ENCODE data around the gene ZFX. TPM values are rescaled to one million over a fixed set of nuclear protein-coding genes. Genes with fewer than 3 reads are reported as not detected.

The ZFX gene
- total RNA-seq, 1 donor = 30.2 TPM

DNA sequence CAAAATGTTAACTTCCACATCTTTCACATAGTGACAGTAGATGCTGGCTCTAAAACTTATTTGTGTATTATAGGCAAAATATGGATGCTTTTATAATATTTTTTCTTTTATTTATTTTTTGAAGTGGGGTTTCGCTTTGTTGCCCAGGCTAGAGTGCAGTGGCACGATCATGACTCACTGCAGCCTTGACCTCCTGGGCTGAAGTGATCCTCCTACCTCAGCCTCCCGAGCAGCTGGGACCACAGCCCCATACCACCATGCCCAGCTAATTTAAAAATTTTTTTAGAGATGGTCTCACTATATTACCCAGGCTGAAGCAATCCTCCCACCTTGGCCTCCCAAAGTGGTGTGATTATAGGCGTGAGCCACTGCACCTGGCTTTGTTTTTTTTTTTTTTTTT, 48.6 kb downstream of the ZFX start:
- no peak for DNase-seq (ENCODE audit: low read depth in 2 of 3, low spot score in 2 of 3)

DNA sequence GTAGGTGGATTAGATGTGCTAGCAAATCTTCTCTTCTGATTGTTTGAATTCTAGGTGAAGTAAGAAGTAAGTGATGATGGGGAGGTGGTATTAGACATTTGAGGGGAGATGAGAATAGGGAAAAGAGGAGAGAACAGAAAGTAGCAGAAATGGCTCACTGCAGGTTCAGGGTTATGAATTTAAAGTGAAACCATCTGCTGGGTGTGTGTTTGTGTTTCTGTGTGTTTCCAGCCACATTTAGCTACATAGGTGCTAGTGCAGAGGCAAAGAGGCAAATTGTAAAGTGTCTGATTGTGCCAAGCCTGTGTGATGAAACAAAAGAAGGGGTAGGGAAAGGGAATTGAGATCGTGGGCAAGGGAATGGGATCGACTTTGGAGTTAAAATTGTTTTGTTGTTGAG, 50.6 kb downstream of the ZFX start:
- no peak for DNase-seq (ENCODE audit: low read depth in 2 of 3, low spot score in 2 of 3)

DNA sequence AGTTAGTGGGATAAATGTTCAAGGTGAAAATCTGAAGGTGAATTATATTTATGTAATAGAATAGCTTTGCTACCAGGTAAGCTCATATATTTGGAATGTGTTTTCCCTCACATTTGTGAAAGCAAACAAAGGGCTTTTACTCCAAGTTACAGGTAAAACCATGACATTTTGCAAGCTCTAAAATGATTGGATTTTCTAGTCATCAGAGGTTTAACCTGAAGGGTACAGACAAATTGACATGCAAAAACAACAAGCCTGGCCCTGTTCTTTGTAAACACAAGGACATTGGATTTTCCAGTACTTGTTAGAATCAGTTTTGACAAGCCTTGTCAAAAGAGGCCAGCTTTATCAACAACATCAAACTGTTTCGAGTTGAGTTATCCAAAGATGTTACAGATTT, 51.7 kb downstream of the ZFX start:
- no peak for DNase-seq (ENCODE audit: low read depth in 2 of 3, low spot score in 2 of 3)

DNA sequence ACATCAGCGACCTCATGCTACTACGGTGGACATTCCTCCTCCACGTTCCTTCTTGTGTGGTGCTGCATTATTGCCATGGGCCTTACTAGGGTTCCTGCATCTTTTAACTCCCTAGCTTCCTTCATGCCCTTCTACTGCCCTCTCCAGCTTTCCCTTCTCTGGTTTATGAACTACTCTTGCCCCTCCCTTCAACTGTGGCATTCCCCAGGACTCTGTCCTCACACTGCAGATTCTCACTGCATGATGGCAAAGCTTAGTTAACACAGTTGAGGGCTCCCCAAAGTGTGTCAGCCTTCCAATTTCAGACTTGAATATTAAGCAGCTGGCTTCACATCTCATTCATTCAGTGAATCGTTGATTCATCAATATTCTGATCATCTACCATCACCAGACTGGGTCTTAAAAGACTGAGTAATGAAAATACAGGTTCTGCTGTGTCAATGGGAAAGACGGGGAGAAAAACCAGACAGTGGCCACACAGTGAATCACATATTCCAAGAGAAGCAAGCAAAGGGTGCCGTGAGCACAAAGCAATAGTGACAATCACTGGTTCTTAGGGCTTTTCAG, 53.0 kb downstream of the ZFX start:
- no peak for DNase-seq (ENCODE audit: low read depth in 2 of 3, low spot score in 2 of 3)

DNA sequence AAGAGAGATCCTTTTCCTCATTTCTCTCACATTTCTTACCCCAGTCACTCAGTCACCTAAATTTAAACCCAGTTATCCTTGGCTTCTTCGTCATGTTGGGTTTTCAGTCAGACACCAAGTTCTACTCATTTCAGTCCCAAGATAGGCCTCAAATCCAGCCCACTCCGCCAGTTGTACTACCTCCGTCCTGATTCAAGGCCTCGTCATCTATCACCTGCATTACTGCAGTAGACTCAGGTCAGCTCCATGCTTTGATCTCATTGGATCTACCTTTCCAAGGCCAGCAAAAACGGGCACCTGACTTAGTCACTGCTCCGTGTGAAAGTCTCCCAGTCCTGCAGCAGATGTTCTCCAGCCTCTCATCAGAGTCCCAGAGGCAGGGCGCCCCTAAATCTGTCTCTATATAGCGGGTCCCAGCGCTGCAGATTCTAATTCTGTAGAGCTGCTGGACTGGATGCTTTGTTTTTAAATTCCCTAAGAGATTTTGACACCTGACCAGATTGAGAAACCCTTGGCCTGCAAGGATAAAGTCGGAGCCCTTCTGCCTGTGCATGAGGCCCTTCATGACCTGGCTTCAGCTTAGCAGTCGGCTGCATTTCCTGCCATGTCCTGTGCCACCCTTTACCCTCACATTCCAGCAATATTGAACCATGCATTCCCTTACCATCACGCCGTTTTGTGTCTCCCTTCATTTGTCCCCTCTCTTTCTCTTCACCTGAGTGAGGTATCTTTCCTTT, 53.7 kb downstream of the ZFX start:
- no peak for DNase-seq (ENCODE audit: low read depth in 2 of 3, low spot score in 2 of 3)

DNA sequence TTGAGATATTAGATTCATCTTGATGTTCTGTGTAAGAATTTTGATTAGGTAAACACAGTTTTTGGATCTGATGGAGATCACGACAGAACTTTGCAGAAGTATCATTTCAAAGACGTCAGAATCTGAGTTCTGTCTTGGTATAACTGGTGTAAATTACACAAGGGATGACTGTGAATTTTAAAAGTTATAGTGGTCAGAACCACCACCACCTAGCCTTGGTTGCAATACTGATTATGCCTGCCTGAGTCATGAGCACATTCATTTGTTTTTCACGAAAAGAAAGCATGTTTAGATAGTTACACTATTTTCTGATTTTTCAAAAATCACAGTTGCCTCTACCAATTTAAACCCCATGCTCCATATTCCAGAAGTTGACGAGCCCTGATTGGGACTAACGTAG, 54.8 kb downstream of the ZFX start:
- no peak for DNase-seq (ENCODE audit: low read depth in 2 of 3, low spot score in 2 of 3)

DNA sequence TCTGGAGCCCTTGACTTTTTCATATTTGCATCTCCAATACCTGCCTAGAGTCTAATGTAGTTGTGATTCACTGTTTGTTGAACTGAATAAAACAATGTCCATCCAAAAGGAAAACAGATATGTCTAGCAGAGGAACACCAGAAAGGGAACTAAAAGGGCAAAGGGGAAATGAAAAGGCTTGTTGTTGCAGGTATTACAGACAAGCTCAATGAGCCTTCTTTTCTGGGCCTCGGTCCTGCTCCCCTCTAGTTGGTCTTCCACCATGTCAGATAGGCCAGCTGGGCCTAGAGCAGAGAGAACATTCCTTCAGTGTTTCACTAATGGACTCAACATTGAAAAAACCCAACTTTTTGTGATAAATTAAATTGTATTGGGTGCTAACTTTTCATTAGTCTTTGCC, 55.4 kb downstream of the ZFX start:
- DNase-seq (ENCODE audit: low read depth in 2 of 3, low spot score in 2 of 3) = no peak

DNA sequence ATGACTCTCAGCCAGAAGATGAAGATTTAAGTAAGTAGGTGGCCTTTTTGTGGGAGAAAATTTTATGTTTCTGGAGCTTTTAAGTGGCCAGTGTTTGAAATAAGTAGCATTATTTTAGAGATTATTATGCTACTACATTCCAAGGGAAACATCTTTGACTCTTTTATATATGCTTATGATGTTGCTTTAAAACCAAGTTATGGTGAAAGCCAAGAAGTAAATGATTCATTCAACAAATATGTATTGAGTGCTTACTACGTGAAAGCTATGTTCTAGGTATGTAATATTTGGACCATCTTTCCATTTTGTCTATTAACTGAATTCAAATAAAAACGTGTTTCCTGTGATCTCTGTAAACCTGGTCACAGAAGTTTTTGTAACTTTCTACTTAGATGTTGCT, 58.3 kb downstream of the ZFX start:
- DNase-seq (ENCODE audit: low read depth in 2 of 3, low spot score in 2 of 3) = no peak

DNA sequence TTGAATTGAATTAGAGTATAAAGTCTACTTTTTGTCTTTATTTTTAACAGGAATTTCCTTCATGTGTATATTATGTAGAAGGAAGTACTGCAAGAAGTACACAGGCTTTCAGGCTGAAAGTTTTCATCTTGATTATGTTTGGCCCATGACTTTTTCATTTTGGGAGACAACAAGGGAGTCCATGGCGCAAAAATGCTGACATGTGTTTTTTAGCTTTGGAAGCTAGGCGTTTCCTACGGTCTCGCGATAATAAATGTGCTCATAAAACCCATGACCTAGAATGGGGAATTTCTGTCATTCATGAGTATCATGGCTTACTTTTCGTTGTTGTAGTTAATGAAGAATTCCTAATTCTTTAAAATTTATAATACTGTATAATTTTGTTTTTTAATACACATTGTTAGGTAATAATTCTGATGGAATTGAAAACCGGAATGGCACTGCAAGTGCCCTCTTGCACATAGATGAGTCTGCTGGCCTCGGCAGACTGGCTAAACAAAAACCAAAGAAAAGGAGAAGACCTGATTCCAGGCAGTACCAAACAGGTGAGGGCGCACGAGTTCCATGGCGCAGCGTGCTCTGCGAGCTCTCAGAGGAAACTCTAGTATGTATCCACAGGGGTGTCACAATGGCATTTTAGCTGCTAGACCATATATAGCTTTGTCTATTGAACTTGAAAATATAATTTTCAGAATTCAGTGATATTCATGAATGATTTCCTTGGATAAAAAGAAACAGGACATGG, 59.1 kb downstream of the ZFX start:
- no peak for DNase-seq (ENCODE audit: low read depth in 2 of 3, low spot score in 2 of 3)

DNA sequence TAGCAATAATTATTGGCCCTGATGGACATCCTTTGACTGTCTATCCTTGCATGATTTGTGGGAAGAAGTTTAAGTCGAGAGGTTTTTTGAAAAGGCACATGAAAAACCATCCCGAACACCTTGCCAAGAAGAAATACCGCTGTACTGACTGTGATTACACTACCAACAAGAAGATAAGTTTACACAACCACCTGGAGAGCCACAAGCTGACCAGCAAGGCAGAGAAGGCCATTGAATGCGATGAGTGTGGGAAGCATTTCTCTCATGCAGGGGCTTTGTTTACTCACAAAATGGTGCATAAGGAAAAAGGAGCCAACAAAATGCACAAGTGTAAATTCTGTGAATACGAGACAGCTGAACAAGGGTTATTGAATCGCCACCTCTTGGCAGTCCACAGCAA, 60.7 kb downstream of the ZFX start:
- DNase-seq (ENCODE audit: low read depth in 2 of 3, low spot score in 2 of 3) = no peak

DNA sequence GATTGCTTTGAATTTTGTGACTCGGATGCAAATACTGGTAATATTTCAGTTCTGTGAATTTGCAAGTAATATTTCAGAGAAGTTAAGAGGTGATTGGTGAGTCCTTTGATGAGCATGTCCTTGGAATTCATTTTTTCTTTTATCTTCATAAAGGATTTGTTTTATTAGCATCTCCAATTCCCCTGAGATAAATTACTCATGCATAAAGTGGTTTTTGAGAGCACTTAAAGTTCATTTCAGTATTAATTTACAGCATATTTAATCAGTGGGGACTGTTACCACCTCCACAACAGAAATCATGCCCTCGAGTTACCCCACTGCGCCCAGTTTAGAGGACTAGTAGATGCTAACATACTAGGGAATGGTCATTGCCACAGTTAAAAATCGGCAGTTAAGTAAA, 65.0 kb downstream of the ZFX start:
- DNase-seq (ENCODE audit: low read depth in 2 of 3, low spot score in 2 of 3) = no peak

DNA sequence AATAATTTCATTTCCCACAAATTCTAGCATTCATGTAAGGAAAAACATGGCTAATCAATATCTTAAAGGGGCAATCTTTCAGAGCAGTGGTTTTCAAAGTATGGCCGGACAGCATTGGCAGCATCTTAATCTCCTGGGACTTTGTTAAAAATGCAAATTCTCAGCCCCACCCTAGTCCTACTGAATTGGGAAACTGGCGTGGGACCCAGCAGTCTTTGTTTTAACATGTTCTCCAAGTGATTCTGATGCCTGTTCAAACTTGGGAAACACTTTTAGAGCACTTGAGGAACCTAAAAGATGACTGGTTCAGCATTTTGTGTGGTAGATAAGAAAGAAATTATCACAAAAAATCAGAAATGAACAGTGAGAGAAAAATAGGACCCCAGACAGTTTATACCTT, 65.7 kb downstream of the ZFX start:
- no peak for DNase-seq (ENCODE audit: low read depth in 2 of 3, low spot score in 2 of 3)

DNA sequence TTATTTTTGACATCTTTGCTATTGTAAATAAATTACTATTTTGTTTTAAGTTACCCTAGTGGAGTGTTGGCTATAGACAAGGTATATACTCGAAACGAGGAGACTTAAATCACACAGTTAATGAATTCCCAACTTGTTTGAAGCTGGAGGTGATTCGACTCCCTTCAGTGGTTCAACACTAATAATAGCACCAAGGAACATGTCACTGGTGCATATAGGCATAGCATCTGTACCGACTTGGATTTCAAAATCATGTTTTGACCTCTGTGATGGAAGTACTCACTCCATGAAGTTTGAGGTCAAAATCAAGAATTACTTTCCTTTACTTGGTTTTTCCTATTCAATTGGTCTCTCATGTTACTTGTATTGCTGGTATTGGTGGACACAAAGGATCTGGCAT, 66.5 kb downstream of the ZFX start:
- no peak for DNase-seq (ENCODE audit: low read depth in 2 of 3, low spot score in 2 of 3)

DNA sequence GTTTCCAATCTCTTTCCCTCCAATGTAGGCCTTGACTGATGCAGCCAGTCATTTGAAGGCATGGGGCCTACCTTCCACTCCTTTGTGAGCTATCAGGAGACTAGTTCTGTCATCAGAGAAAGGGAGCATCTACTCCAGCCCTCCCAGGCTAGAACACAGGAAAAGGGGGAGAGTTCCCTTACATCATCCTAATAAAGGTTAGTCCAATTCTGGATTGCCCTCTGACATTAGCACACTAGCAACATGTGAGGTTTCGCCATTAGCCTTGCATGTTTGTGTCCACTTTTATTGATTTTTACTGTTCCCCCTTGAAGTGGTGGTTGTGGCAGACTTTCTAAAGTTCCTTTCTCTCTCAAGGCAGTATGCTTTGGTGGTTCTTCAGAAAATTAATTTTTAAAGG, 67.3 kb downstream of the ZFX start:
- DNase-seq (ENCODE audit: low read depth in 2 of 3, low spot score in 2 of 3) = no peak

DNA sequence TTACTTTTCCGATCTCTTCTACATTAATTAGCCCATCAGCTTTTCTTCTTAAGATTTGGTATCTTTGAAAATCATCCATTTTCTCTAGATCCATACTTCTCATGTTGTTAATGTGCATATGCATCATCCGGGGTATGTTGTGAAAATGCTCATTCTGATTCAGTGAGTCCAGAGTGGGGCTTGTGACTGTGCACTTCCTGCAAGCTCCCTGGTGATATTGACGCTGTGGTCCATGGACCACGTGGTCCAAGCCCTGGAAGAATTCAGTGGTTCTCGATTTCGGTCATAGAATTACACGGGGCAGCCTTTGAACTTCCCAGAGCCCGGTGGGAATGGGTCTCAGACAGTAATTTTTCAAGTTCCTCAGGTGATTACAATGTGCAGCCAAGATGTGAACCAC, 69.8 kb downstream of the ZFX start:
- DNase-seq (ENCODE audit: low read depth in 2 of 3, low spot score in 2 of 3) = no peak

DNA sequence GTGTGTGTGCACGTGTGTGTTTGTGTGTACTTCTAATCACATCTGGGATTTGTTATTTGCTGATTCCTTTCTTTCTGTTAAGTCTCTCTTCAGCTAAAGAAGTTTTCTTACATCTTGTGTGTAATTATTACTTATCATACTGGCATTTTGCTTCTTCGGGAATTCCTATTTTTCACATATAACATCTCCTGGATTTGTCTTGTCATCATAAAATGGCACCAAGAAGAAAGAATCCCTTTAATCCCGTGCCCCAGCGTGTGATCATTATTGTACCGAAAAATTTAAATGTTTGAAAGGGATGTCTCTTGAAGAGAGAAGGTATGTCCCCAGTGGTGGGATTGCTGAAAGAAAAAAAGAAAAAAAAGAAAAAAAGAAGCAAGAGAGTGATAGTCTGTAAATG, 72.3 kb downstream of the ZFX start:
- DNase-seq (ENCODE audit: low read depth in 2 of 3, low spot score in 2 of 3) = no peak

DNA sequence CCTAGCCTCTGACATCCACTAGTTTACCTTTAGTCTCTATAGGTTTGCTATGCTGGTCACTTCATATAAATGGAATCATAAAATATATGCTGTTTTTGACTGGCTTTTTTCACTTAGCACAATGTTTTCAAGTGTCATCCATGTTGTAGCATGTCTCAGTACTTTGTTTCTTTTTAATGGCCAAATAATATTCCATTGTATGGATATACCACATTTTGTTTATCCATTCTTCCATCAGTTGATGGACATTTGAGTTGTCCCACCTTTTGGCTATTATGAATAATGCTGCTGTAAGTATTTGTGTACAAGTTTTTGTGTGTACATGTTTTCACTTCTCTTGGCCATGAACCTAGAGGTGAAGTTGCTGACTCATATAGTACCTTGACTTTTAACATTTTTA, 75.7 kb downstream of the ZFX start:
- no peak for DNase-seq (ENCODE audit: low read depth in 2 of 3, low spot score in 2 of 3)

DNA sequence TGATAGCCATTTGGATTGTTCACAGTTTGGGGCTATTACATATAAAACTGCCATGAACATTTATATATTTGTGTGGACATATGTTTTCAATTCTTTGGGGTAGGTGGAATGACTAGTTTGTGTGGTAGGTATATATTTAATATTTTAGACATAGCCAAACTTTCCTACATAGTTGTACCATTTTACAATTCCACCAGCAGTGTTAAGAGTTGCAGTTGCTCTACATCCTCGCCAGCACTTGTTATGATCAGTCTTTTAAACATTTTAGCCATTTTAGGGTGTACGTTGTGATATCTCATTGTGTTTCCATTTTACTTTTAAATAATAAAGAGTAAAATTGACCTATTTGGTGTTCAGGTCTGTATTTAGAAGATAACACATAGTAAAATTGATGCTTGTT, 76.6 kb downstream of the ZFX start:
- DNase-seq (ENCODE audit: low read depth in 2 of 3, low spot score in 2 of 3) = no peak

DNA sequence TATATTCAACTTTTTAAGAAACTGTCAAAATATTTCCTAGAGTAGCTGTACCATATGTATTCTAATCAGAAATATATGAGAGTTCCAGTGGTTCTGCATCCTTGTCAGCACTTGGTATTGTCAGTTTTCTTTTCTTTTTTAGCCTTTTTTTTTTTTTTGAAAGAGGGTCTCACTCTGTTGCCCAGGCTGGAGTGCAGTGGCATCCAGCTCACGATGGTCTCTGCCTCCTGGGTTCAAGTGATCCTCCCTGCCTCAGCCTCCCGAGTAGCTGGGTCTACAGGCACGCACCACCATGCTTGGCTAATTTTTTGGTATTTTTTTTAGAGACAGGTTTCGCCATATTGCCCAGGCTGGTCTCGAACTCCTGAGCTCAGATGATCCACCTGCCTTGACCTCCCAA, 79.1 kb downstream of the ZFX start:
- DNase-seq (ENCODE audit: low read depth in 2 of 3, low spot score in 2 of 3) = no peak

DNA sequence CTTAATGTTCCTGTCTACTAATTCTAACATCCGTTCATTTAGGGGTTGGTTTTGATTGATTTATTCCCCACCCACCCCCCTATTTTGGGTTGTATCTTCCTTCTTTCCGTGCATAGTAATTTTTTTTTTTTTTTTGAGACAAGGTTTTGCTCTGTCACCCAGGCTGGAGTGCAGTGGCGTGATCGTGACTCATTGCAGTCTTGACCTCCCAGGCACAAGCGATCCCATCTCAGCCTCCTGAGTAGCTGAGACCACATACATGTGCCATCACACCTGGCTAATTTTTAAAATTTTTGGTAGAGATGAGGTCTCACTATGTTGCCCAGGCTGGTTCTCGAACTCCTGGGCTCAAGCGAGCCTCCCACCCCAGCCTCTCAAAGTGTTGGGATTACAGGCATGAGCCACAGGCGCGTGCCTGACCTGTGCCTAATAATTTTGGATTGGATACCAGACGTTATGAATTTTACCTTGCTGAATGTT, 79.9 kb downstream of the ZFX start:
- DNase-seq (ENCODE audit: low read depth in 2 of 3, low spot score in 2 of 3) = no peak

DNA sequence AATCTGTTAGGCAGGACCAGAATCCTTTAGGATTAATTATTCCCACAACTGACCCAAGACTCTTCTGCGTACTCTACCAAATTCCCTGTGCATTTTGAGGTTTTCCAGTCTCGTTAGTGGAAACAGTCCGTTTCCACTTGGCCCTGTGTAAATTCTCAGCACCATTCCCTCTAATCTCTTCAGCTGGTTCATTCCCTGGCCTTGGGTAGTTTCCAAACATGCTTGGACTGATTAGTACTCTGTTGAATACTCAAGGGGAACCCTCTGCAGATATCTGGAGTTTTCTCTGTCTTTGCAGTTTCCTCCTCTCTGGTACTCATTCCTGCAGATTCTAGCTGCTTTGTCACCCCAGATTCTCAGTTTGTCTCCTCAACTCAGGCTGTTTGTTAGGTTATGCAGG, 80.4 kb downstream of the ZFX start:
- no peak for DNase-seq (ENCODE audit: low read depth in 2 of 3, low spot score in 2 of 3)

DNA sequence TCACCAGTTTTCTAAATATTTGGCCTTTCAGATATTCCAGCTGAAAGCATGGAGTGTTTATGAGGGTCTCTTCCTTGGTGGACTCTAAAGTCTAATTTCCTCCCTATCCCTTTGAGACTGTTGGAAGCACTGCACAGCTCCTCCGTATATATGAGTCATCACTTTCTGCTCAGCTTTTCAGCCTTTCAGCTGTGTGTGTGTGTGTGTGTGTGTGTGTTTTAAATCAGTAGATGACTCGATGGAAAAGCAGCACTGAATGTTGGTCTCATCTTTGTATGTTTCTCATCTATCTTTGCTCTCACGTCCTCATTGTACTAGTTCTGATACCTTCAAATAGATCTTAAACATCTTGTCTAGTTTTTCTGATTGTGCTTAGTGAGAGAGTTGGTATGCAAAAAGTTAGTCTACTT, 81.6 kb downstream of the ZFX start:
- DNase-seq (ENCODE audit: low read depth in 2 of 3, low spot score in 2 of 3) = peak in 1 of 3 donors; percentile 11

All from hematopoietic multipotent progenitor cell (in vitro differentiated cells).